ENCODE results near the gene SLC26A11. TPM values are rescaled to one million over a fixed set of nuclear protein-coding genes. Genes with fewer than 3 reads are reported as not detected.

Gene SLC26A11
- total and polyA plus RNA-seq, 2 of the 13 experiments (the other 11 are each of a cell fraction or from before 2014, with no cell fraction given) = 8.7 to 13.2 TPM

- ChIA-PET POLR2A (interaction anchor here (0.7 to 3.5 kb wide), 17 partner anchors 8 to 269 kb away, joined by 3 to 31 read pairs (median 6); partner anchors contain the start of genes SGSH and SLC26A11), CTCF (ENCODE audit: low intra/inter-chr PET ratio, low total read pairs) (no interaction called here)
- 33% methylated on average over 2 of the region's 8 CpGs for WGBS (ENCODE audit: low lambda C conversion rate)
- in situ Hi-C loops (cut with HindIII; ENCODE audit: extremely low pct_ligation_motif_present, low pct_unique_long_range_greater_than_20kb) (no loop called here), intact Hi-C loops (cut with micrococcal nuclease; ENCODE audit: unreplicated experiment) (loop anchor here (2.0 kb wide), 2 partner anchors 42 to 116 kb away; partner anchors contain the start of genes EIF4A3, SGSH and SLC26A11)
- Histone ChIP-seq H3K4me3 (replicated peaks in 1 of 3; ENCODE audit: insufficient read depth in 1 of 3, low read depth in 2 of 3, low read length in 3 of 3) (peak overlapping the region; percentile 13 to 89 (median 68); a peak in 4 of 6 replicates), H3K9ac (ENCODE audit: insufficient read depth, low read depth, low read length) (peak overlapping the region; percentile 47), H2AFZ (ENCODE audit: low read length) (no peak overlapping the region), H3K79me2 (ENCODE audit: insufficient read depth, low read length) (peaks cover 6% of the 10 kb centered on the region), H3K27me3 (ENCODE audit: control insufficient read depth in 1 of 2, insufficient read depth in 2 of 2, low read length in 2 of 2) (no peaks in the 10 kb centered on the region; a peak in 1 of 5 replicates), H3K36me3 (replicated peaks in 1 of 2; ENCODE audit: control insufficient read depth in 1 of 2, insufficient read depth in 2 of 2, low read length in 2 of 2) (no peaks in the 10 kb centered on the region), H3K27ac (ENCODE audit: extremely low read length, insufficient read depth, low read length) (peak overlapping the region; percentile 43), H3K4me2 (ENCODE audit: low read depth, low read length) (peak overlapping the region; percentile 99), H3K9me3 (ENCODE audit: low read length) (no peaks in the 10 kb centered on the region), H3K4me1 (ENCODE audit: insufficient read depth, low read length) (peaks cover 50% of the 10 kb centered on the region), H4K20me1 (ENCODE audit: insufficient read depth, low read length) (no peaks in the 10 kb centered on the region)
- FAIRE-seq (no peak), ATAC-seq (peak; percentile 7), DNase-seq (ENCODE audit: low spot score) (no peak)
- no TSS peak for BruUV-seq (replicated peaks)
- TF ChIP-seq REST (IDR thresholded peaks at IDR 0.05; ENCODE audit: borderline replicate concordance in 1 of 2, low read depth in 1 of 2, low read length in 2 of 2) (no peak), ZNF572 (CRISPR knock-in tag; IDR thresholded peaks at IDR 0.05) (no peak), MTA1 (CRISPR knock-in tag; IDR thresholded peaks at IDR 0.05; ENCODE audit: borderline replicate concordance) (0 out of 2 replicates have a peak, but pooled peaks have one; percentile 3), ZNF556 (CRISPR knock-in tag; IDR thresholded peaks at IDR 0.05; ENCODE audit: borderline replicate concordance) (no peak; the same call in 1 of the 2 replicates), ZNF646 (CRISPR knock-in tag; IDR thresholded peaks at IDR 0.05) (no peak), FOXP1 (IDR thresholded peaks at IDR 0.05) (no peak), FOXP1 (CRISPR knock-in tag; IDR thresholded peaks at IDR 0.05) (0 out of 2 replicates have a peak, but pooled peaks have one; percentile 1)
Measured at GRCh38 chr17:80262775-80263244, 42.6 kb downstream of the SLC26A11 start.

Measured in HepG2 (cell line).